Bone marrow (tissue), 2 donors: ENCODE results near the gene CRIP3.

Experiments
- DNase-seq, 2 donors: peaks; one replicate each; lab custom pipeline; 2025; lab: John Stamatoyannopoulos, UW

CRIP3 gene

GRCh38 chr6:43287717-43288679, 20.6 kb downstream of the CRIP3 start:
- no peak for DNase-seq

DNA sequence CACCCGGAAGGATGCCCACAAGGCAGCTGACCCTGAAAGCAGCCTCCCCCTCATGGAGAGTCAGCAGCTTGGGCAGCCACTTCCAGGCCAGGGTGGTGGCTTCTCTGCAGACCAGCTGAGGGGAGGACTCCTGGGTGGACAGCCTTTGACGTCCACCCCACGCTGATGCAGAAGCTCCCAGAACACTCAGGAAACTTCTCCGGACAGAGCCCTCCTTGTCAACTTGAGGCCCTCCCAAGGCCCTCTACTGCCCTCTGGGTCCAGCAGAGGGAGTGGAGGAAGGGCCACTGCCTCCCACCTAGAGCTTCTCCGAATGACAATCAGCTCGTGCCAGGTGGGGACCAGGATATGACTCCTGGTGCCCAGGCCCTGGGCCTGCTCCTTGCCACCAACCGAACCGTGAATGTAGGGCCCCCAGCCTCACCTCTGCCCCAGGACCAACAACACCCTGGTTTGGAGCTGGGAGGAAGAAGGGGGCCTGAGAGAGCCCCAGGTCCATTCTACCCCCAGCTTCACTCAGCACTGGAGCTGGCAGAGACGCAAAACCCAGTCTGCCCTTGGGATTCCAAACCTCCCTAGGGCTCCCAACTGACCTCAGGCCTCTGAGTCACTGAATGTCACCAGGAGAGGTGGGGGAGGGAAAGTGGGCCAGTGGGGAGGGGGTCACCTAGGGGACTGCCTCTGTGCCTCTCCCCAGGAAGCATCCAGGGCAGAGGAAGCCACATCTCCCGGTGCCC, 21.5 kb downstream of the CRIP3 start:
- DNase-seq: no peak

- DNase-seq: no peak
Measured at GRCh38 chr6:43286456-43286979, 22.1 kb downstream of the CRIP3 start.

- DNase-seq: no peak
Measured at GRCh38 chr6:43285832-43286231, 22.8 kb downstream of the CRIP3 start.

- no peak for DNase-seq
Measured at GRCh38 chr6:43284991-43285781, 23.4 kb downstream of the CRIP3 start.

GRCh38 chr6:43283905-43284304, 24.7 kb downstream of the CRIP3 start:
- DNase-seq: no peak

- DNase-seq: no peak
Measured at GRCh38 chr6:43283514-43283901, 25.1 kb downstream of the CRIP3 start.

- DNase-seq: no peak
Measured at GRCh38 chr6:43282636-43283513, 25.8 kb downstream of the CRIP3 start.

- DNase-seq: no peak
Measured at GRCh38 chr6:43282060-43282459, 26.6 kb downstream of the CRIP3 start.

DNA sequence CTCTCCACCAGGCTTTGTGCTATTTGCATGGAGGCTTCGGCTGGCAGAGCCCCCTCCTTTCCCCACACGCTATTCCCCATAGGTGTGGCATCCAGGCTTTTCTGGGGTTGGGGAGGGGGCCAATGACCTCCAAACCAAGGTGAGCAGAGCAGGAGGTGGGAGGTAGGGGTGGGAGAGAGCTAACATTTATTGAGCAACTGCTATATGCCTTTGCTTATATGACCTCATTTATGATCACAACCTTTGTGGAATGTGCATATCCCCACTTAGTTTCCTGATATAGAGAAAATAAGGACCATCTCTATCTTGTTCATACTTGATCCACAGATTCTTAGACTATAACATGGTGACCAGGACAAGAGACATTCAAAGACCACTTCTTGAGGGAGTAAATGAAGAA, 28.4 kb downstream of the CRIP3 start:
- no peak for DNase-seq

DNA sequence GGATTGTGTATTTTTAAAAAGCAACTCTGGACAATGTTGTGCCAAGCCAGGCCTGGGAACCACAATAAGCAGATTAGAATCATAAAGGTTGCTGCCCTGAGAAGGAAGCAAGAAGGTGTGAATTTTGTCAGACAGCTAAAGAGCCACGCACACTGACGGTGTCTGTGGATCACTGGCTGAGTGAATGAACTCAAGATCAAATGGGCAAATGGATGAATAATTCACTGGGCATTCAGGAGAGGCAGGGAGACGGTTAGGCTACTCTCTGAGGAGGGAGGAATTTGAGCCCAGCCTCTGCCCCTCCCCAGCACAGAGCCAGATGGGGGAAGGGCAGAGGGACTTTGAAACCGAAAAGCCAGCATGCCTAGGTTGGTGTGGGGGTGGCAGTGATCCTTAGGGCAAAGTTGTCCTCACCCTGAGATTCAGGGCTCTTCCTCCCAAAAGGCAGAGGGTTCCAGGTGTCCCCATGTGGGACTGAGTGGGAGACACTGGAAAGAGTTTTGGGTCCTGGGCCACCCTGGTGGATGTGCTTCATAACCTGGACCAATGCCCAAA, 30.0 kb downstream of the CRIP3 start:
- no peak for DNase-seq

GRCh38 chr6:43277643-43278523, 30.7 kb downstream of the CRIP3 start:
- no peak for DNase-seq

DNA sequence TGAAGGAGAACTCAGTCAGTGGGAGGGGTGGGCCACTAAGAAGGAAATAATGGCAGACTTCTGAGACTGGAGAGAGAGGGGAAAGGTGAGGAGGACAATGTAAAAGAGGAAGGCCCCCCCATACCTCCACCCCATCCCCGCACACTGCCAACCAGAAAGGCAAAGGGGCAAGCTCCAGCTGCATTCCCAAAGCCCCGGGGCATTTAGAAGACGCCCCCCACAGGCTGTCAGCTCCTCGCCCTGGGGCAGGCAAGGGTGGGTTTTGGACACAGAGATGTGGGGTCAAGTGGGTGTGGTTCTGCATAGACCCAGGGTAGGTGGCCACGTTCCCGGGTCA, 31.4 kb downstream of the CRIP3 start:
- no peak for DNase-seq

- no peak for DNase-seq
Measured at GRCh38 chr6:43276577-43277305, 31.9 kb downstream of the CRIP3 start.

GRCh38 chr6:43275801-43276576, 32.6 kb downstream of the CRIP3 start:
- DNase-seq: no peak

- DNase-seq: no peak
Measured at GRCh38 chr6:43274916-43275597, 33.6 kb downstream of the CRIP3 start.

DNA sequence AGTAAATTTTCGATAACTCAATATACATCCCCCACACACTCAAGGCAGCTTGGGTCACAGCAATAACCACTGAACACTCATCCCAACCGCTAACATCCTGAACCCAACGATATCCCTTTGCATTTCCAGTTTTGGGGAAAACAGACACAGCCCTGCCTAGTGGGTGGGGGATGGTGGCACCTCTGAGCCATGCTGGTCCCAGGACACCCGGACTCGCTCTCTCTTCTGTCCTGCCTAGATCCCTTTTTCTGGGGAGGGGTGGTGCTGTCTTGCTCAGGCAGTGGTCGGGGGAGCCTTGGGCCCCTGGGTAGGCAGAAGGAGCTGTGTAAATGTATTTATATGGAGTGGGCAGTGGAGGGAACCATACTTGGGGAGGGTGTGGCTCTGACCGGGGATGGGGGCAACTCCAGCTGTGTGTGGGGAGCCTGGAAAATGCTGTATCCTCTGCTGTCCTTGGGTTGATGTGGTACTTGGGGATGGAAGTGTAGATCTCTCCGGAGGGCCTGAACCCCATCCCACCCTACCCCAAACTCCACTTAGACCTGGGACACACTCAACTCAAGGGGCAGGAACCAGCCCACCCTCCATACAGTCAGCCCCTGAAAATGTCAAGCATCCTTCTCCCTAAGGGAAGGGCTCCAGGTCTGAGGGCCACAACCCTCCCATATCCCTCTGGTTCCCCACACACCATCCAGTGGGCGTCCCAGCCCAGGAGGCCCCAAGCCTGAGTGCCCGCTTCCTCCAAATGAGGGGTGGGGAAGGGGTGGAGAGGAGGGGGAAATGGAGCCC, 34.3 kb downstream of the CRIP3 start:
- DNase-seq: no peak
